EL (cell line): ENCODE results near the gene ITGAL.
"Not testable (repeated sequence)": the region's sequence is repeated elsewhere in the genome, so short reads cannot be mapped to it uniquely, and the experiment has no call there.

Experiments
- DNase-seq: peaks from one replicate; pipeline ENCODE4 v3.0.0-alpha.2; 2016

Gene ITGAL

GRCh38 chr16:30458561-30459394 is 13.8 kb upstream of the ITGAL start:
- no peak for DNase-seq

GRCh38 chr16:30459456-30459855 is 13.1 kb upstream of the ITGAL start:
- DNase-seq, result no peak

DNA sequence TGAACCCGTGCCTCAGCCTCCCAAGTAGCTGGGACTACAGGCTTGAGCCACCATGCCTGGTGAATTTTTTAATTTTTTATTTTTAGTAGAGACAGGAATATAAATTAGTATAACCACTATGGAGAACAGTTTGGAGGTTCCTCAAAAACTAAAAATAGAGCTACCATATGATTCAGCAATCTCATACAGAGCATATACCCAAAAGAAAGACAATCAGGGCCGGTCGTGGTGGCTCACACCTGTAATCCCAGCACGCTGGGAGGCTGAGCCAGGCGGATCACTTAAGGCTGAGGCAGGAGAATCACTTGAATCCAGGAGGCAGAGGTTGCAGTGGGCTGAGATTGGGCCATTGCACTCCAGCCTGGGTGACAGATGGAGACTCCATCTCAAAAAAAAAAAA is 11.1 kb upstream of the ITGAL start:
- not testable (repeated sequence) for DNase-seq

- no peak for DNase-seq
These were observed 8.5 kb upstream of the ITGAL start for GRCh38 chr16:30464078-30464477.

DNA sequence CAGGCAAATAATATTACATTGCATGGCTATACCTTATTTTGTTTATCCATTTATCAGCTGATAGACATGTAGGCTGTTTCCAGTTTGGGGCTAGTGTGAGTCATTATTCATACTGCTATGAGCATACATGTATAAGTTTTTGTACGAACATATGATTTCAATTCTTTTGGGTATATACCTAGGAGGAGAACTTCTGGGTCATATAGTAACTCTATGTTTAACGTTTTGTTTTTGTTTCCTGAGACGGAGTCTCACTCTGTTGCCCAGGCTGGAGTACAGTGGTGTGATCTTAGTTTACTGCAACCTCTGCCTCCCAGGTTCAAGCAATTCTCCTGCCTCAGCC is 2.4 kb upstream of the ITGAL start:
- DNase-seq, result no peak

GRCh38 chr16:30470632-30470995 is 1.9 kb upstream of the ITGAL start:
- DNase-seq, result no peak

- DNase-seq, result no peak
These were observed 910 bp downstream of the ITGAL start for GRCh38 chr16:30473231-30474073.

- no peak for DNase-seq
These were observed 1.5 kb downstream of the ITGAL start for GRCh38 chr16:30474074-30474452.

DNA sequence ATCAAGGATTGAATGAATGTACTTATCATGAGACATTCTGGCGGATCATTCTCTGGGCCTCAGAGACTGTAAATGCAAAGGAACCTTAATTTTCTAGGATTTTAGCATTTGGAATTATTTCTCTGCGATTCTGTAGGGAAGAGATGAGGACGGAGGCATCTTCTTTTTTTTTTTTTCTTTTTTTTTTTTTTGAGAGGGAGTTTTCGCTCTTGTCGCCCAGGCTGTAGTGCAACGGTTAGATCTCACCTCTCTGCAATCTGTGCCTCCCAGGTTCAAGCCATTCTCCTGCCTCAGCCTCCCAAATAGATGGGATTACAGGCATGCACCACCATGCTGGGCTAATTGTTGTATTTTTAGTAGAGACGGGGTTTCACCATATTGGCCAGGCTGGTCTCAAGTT is 2.1 kb downstream of the ITGAL start:
- DNase-seq, result no peak

DNA sequence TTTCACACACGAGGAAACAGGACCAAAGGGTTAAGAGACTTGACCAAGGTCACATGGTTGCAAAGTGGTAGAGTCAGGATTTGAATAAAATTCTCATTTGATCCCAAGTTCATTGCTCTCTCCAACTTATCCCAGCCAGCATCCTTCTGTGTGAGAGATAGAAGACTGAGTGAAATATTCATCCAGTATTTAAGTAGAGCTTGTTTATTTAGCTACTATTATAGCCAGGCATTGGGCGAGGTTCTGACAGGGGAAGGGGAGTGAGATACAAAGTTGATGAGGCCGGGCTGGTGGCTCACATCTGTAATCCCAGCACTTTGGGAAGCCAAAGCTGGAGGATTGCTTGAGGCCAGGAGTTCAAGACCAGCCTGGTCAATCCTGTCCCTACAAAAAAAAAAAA is 4.4 kb downstream of the ITGAL start:
- no peak for DNase-seq

DNA sequence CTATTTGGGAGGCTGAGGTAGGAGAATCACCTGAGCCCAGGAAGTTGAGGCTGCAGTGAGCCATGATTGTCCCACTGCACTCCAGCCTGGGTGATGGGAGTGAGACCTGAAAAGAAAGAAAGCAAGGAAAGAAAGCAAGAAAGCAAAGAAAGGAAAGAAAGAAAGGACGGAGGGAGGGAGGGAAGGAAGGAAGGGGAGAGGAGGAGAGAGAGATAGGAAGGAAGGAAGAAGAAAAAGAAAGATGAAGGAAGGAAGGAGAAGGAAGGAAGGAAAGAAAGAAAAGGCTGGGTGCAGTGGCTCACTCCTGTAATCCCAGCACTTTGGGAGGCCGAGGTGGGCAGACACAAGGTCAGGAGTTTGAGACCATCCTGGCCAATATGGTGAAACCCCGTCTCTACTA is 5.2 kb downstream of the ITGAL start:
- DNase-seq, result not testable (repeated sequence)

DNA sequence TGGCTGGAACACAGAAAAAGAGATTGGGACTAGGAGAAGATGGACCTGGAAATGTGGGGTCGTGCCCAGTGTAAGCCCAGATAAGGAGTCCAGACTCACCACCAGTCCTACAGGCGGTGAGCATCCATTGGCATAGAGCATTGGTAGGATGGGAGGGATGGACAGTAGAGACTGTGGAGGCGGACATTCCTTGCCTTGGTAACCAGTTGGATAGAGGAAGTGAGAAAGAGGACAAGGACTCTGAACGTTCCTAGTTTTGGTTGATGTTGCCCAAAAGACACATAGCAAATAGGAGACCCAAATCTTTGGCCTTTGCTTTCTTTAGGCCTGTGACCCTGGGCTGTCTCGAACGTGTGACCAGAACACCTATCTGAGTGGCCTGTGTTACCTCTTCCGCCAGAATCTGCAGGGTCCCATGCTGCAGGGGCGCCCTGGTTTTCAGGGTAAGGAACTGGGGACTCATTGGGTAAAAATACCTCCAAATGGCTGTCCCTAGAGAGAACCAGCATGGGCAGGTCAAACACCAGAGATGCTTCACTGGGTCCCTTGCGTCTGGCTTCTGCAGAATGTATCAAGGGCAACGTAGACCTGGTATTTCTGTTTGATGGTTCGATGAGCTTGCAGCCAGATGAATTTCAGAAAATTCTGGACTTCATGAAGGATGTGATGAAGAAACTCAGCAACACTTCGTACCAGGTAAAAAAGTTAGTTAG is 6.4 kb downstream of the ITGAL start:
- DNase-seq, result no peak

GRCh38 chr16:30481381-30481780 is 8.8 kb downstream of the ITGAL start:
- no peak for DNase-seq

- peak; percentile 13 for DNase-seq
These were observed 9.8 kb downstream of the ITGAL start for GRCh38 chr16:30482366-30482765.

- no peak for DNase-seq
These were observed 12.3 kb downstream of the ITGAL start for GRCh38 chr16:30484887-30485286.

GRCh38 chr16:30485818-30486436 is 13.4 kb downstream of the ITGAL start:
- peak; percentile 47 for DNase-seq

DNA sequence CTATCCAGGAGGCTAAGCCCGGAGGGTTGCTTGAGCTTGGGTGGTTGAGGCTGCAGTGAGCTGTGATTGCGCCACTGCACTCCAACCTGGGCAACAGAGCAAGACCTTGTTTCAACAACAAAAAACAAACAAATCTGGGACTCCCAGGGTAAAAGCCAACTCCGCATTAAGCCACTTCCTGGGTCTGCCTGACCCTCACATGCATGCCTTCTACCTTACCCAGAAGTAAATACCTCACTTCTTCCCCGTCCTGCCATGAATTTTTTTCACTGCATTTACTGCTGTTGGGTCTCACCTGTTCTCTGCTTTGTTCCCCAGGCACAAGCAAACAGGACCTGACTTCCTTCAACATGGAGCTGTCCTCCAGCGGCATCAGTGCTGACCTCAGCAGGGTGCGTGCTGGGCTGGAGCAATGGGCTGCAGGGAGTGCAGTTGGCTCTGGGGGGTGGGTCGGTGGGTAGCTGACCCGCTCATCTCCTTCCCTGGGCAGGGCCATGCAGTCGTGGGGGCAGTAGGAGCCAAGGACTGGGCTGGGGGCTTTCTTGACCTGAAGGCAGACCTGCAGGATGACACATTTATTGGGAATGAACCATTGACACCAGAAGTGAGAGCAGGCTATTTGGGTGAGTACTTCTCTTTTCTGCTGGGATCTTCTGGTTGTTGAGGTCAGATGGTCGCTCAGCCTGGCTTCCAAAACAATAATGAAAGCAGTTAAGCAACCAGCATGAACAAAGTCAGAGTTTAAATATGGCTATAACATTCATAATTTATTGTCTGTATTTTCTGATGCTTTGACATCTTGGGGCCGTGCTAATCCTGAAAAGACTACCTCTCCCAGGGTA is 16.4 kb downstream of the ITGAL start:
- no peak for DNase-seq

GRCh38 chr16:30490210-30490609 is 17.7 kb downstream of the ITGAL start:
- no peak for DNase-seq

- no peak for DNase-seq
These were observed 18.7 kb downstream of the ITGAL start for GRCh38 chr16:30491229-30491628.

DNA sequence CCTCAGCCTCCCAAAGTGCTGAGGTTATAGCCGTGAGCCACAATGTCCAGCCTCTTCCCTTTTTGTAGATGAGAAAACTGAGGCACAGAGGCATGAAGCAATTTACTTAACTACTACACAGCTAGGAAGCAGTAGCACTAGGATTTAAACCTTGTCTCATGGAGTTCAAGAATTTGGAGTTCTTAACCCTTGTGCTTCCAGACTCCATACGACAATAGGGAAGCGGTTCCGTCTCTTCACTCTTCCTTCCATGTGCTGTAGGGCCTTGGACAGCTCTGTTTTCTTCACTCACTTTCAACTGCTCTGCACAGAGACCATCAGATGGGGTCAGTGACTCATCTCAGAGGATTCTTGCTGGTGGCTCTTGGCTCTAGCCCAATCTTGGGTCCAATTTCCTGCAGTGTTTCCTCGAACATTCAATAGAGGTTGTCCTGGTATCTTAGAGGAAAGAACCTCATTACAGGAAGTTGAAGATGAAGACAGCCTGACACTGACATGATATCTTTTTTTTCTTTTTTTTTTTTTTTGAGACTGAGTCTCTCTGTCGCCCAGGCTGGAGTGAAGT is 19.3 kb downstream of the ITGAL start:
- DNase-seq, result peak; percentile 95

DNA sequence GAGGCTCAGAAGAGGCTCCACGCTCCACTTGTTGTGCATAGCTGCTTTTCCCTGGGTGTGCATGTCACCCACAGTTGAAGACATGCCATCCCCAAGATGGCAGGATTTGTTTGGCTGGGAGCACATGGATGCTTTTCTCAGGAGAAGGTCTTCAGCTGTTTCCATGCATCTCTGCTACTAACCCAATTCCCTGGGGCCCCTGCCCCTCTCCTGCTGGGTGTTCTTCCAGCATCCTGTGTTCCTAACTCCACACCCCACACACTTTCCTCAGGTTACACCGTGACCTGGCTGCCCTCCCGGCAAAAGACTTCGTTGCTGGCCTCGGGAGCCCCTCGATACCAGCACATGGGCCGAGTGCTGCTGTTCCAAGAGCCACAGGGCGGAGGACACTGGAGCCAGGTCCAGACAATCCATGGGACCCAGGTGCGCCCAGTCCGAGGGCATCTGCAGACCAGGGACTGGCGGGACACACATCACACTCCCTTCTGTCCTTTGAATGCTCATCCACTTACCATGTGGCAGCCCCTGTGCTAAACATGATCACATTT is 21.5 kb downstream of the ITGAL start:
- no peak for DNase-seq

DNA sequence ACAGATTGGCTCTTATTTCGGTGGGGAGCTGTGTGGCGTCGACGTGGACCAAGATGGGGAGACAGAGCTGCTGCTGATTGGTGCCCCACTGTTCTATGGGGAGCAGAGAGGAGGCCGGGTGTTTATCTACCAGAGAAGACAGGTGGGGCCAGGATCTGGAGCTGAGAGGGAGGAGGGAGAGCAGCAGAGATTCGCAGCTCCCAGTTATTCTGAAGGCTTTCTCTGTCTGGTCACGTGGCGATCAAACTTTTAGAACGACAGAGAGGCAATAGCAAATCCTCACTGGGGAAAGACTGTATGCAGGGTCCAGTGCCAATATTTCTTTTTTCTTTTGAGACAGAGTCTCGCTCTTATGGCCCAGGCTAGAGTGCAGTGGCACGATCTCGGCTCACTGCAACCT is 22.2 kb downstream of the ITGAL start:
- no peak for DNase-seq
